ENCODE data around the gene IFNL2.

GRCh38 chr19:39265321-39265916, 2.8 kb upstream of the IFNL2 start:
- TF ChIP-seq CTCF (IDR thresholded peaks at IDR 0.05 in 2 of 3, conservative IDR thresholded peaks at IDR 0.05 in 1 of 3; ENCODE audit: insufficient read depth in 2 of 3, low read depth in 1 of 3, low read length in 3 of 3) (no peak), CHD4 (IDR thresholded peaks at IDR 0.05; ENCODE audit: insufficient read depth, insufficient replicate concordance, low read depth, low read length, poor library complexity, severe bottlenecking) (no peak), MYC (IDR thresholded peaks at IDR 0.05; ENCODE audit: low read depth, low read length) (no peak), MYC (CRISPR knock-in tag; IDR thresholded peaks at IDR 0.05; ENCODE audit: borderline replicate concordance, low read depth) (no peak), MAX (CRISPR knock-in tag; IDR thresholded peaks at IDR 0.05) (no peak), ELF1 (tag; IDR thresholded peaks at IDR 0.05) (no peak), REST (IDR thresholded peaks at IDR 0.05; ENCODE audit: borderline replicate concordance) (no peak), REST (CRISPR knock-in tag; IDR thresholded peaks at IDR 0.05; ENCODE audit: low read depth) (no peak)

Measured in K562 (cell line).